Right ventricle myocardium superior (tissue), 1 donor: Measurements from ENCODE around the gene COMTD1. TPM values are rescaled to one million over a fixed set of nuclear protein-coding genes. Genes with fewer than 3 reads are reported as not detected.
"Not testable (repeated sequence)": the region's sequence is repeated elsewhere in the genome, so short reads cannot be mapped to it uniquely, and the experiment has no call there.

ENCODE experiments used
- ATAC-seq: fragments of 200-7000 bp; cut with Tn5 transposase; one replicate; pipeline ENCODE4 v1.9.1; 2020; ENCODE audit warnings: mild to moderate bottlenecking; ENCODE audit not compliant: poor library complexity
- DNase-seq: peaks from one replicate; pipeline ENCODE4 v3.0.0-alpha.2; 2020
- intact Hi-C: fragments of 100-400 bp; cut with DNase I; formaldehyde crosslinking; loops from one replicate; pipeline ENCODE4 v1.11.2; 2022
- total RNA-seq: library from RNA; stranded (reverse); fragmentation: NEBNext Ultra II Directional; extraction: Animal tissue kit (Norgen Biotek cat#: 25700); gene quantifications from one replicate; pipeline ENCODE4 v1.2.1, GENCODE V29; 2021
- donor health status: DM: no; HTN: yes; CAD: no; lungs with severe emphysema.

The COMTD1 gene
- total RNA-seq, 1 donor from 2014 or later = 34.0 TPM

GRCh38 chr10:75203724-75204123 lies 32.0 kb downstream of the COMTD1 start:
- intact Hi-C loops = no loop called here
- DNase-seq = no peak
- peak; percentile 65 for ATAC-seq

- DNase-seq, intact Hi-C loops: not testable (repeated sequence)
These were observed 32.6 kb downstream of the COMTD1 start for GRCh38 chr10:75203046-75203620.

GRCh38 chr10:75202321-75203045 lies 33.3 kb downstream of the COMTD1 start:
- intact Hi-C loops = no loop called here
- ATAC-seq (peak; percentile 96), DNase-seq (peak; percentile 87)

More at GRCh38 chr10:75203046-75203620, 32.6 kb downstream of the COMTD1 start:
- not testable (repeated sequence) for ATAC-seq

GRCh38 chr10:75201793-75202307 lies 33.9 kb downstream of the COMTD1 start:
- DNase-seq = no peak
- ATAC-seq = peak; percentile 3
- intact Hi-C loops = no loop called here

- intact Hi-C loops, ATAC-seq, DNase-seq: not testable (repeated sequence)
These were observed 35.8 kb downstream of the COMTD1 start for GRCh38 chr10:75199949-75200348.

- no peak for DNase-seq
- ATAC-seq = no peak
- intact Hi-C loops = no loop called here
These were observed 37.9 kb downstream of the COMTD1 start for GRCh38 chr10:75197906-75198305.

- intact Hi-C loops = no loop called here
- DNase-seq = no peak
- ATAC-seq = no peak
These were observed 38.7 kb downstream of the COMTD1 start for GRCh38 chr10:75197066-75197465.

- intact Hi-C loops = no loop called here
- no peak for DNase-seq
- ATAC-seq = no peak
These were observed 40.6 kb downstream of the COMTD1 start for GRCh38 chr10:75195035-75195763.

- ATAC-seq, intact Hi-C loops, DNase-seq: not testable (repeated sequence)
These were observed 41.1 kb downstream of the COMTD1 start for GRCh38 chr10:75194625-75195024.

GRCh38 chr10:75191821-75192568 lies 43.8 kb downstream of the COMTD1 start:
- intact Hi-C loops = no loop called here
- ATAC-seq = peak; percentile 85
- peak; percentile 71 for DNase-seq

GRCh38 chr10:75189266-75190096 lies 46.3 kb downstream of the COMTD1 start:
- intact Hi-C loops = loop anchor here (5.0 kb wide), 1 partner anchor 48 kb away; the partner anchor contains the start of gene COMTD1
- DNase-seq (no peak), ATAC-seq (no peak)

GRCh38 chr10:75188522-75188921 lies 47.2 kb downstream of the COMTD1 start:
- ATAC-seq, DNase-seq: not testable (repeated sequence)
- intact Hi-C loops = loop anchor here (5.0 kb wide), 1 partner anchor 49 kb away; the partner anchor contains the start of gene COMTD1

- intact Hi-C loops = loop anchor here (5.0 kb wide), 1 partner anchor 49 kb away; the partner anchor contains the start of gene COMTD1
- ATAC-seq = peak; percentile 47
- no peak for DNase-seq
These were observed 47.8 kb downstream of the COMTD1 start for GRCh38 chr10:75187961-75188426.

- ATAC-seq = peak; percentile 21
- DNase-seq = no peak
- intact Hi-C loops = loop anchor here (5.0 kb wide), 1 partner anchor 51 kb away; the partner anchor contains the start of gene COMTD1
These were observed 49.4 kb downstream of the COMTD1 start for GRCh38 chr10:75186310-75186709.
